ENCODE data around the gene ATP4A.

DNA sequence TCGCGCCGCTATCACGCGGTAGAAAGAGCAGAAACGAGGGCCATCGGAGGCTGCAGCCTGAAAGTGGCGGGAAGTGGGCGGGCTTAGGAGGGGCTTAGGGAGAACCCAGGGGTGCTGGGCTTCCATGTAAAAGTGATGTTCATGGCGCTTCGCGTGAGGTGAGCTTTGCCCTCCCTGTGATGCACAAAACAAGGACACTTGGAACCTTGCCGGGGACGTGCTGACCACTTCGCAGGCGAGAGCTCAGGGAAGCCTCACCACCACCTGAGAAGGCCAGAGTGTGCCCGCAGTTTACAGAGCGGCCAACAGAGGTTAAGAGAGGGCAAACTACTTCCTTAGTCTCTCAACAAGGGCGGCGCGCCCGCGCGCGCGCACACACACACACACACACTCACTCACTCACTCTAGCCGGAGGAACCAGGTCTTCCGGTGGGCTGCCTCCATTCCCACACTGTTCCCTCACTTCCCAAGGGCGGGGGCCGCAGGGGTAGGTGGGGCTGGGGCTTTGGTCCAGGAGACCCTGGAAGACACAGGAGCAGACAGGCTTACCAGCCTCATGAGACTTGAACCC lies 29.6 kb downstream of the ATP4A start:
- TF ChIP-seq ZNF274 (IDR thresholded peaks at IDR 0.05; ENCODE audit: low read depth, low read length), result no peak
- no peak for TF ChIP-seq YY1 (IDR thresholded peaks at IDR 0.05; ENCODE audit: insufficient read depth, insufficient read length)
